WTC11 (cell line): Measurements from ENCODE around the gene TERT. TPM values are rescaled to one million over a fixed set of nuclear protein-coding genes. Genes with fewer than 3 reads are reported as not detected.
"Not testable (repeated sequence)": the region's sequence is repeated elsewhere in the genome, so short reads cannot be mapped to it uniquely, and the experiment has no call there.

Experiments used
- ATAC-seq: fragments of 200-7000 bp; cut with Tn5 transposase; 2 replicates; pipeline ENCODE4 v1.10.0; 2021; ENCODE audit warnings: mild to moderate bottlenecking, moderate library complexity
- CTCF ChIA-PET: fragments of 300-600 bp; sonication (Branson Sonifier 250); formaldehyde crosslinking; loops from one replicate; lab custom pipeline; 2021; ENCODE audit warnings: antibody characterized with exemption; lab: Charles Lee
- POLR2A ChIA-PET: fragments of 350-600 bp; sonication (Branson Sonifier 250); formaldehyde crosslinking; loops from one replicate; lab custom pipeline; 2021; ENCODE audit warnings: antibody characterized with exemption; lab: Charles Lee
- DNase-seq: peaks from one replicate; pipeline ENCODE4 v3.0.0; 2021; ENCODE audit warnings: low spot score
- H3K27ac Mint-ChIP-seq: 2 replicates; pipeline ENCODE4 v1.8.0; 2021; ENCODE audit warnings: mixed read lengths
- H3K27me3 Mint-ChIP-seq: 2 replicates; pipeline ENCODE4 v1.8.0; 2021; ENCODE audit warnings: low read depth, mild to moderate bottlenecking, moderate library complexity, mixed read lengths
- H3K36me3 Mint-ChIP-seq: 2 replicates; pipeline ENCODE4 v1.8.0; 2021; ENCODE audit warnings: mixed read lengths
- H3K4me1 Mint-ChIP-seq: 2 replicates; pipeline ENCODE4 v1.8.0; 2022; ENCODE audit warnings: mixed read lengths
- H3K4me3 Mint-ChIP-seq: 2 replicates; pipeline ENCODE4 v1.8.0; 2021; ENCODE audit warnings: mild to moderate bottlenecking, moderate library complexity, mixed read lengths
- H3K9me3 Mint-ChIP-seq: 2 replicates; pipeline ENCODE4 v1.8.0; 2021; ENCODE audit warnings: mixed read lengths
- AFF4 ChIP-seq: sonication (generic); formaldehyde crosslinking; IDR thresholded peaks from 2 replicates; pipeline ENCODE4 v1.8.1; 2023; ENCODE audit warnings: mild to moderate bottlenecking, missing genetic modification reagents, borderline replicate concordance
- CREB1 ChIP-seq: sonication (generic); formaldehyde crosslinking; IDR thresholded peaks from 2 replicates; pipeline ENCODE4 v1.8.0; 2023; ENCODE audit warnings: mild to moderate bottlenecking, missing genetic modification reagents
- ETV6 ChIP-seq: sonication (generic); formaldehyde crosslinking; IDR thresholded peaks from 2 replicates; pipeline ENCODE4 v1.8.1; 2022; ENCODE audit warnings: mild to moderate bottlenecking, missing genetic modification reagents
- HMGA2 ChIP-seq: fragments of 250-450 bp; sonication (Bioruptor Pico); IDR thresholded peaks from 2 replicates; pipeline ENCODE4 v1.4.0; 2021; ENCODE audit warnings: mild to moderate bottlenecking, moderate library complexity
- HMGXB4 ChIP-seq: sonication (generic); formaldehyde crosslinking; IDR thresholded peaks from 2 replicates; pipeline ENCODE4 v1.8.1; 2023; ENCODE audit warnings: mild to moderate bottlenecking, moderate library complexity, missing genetic modification reagents
- IRF1 ChIP-seq: sonication (generic); formaldehyde crosslinking; IDR thresholded peaks from 2 replicates; pipeline ENCODE4 v1.8.0; 2023; ENCODE audit warnings: missing genetic modification reagents
- MLX ChIP-seq: sonication (generic); formaldehyde crosslinking; IDR thresholded peaks from 2 replicates; pipeline ENCODE4 v1.8.1; 2023; ENCODE audit warnings: mild to moderate bottlenecking, missing genetic modification reagents, moderate library complexity
- NFATC4 ChIP-seq: fragments of 250-450 bp; sonication (Bioruptor Pico); IDR thresholded peaks from 2 replicates; pipeline ENCODE4 v1.9.0; 2021; ENCODE audit warnings: mild to moderate bottlenecking
- NFYB ChIP-seq: sonication (generic); formaldehyde crosslinking; conservative IDR thresholded peaks from 2 replicates; pipeline ENCODE4 v1.8.0; 2022; ENCODE audit warnings: low read depth, missing genetic modification reagents
- PRDM15 ChIP-seq: sonication (generic); formaldehyde crosslinking; IDR thresholded peaks from 2 replicates; pipeline ENCODE4 v1.8.0; 2022; ENCODE audit warnings: missing genetic modification reagents
- RORB ChIP-seq: fragments of 250-450 bp; sonication (Bioruptor Pico); IDR thresholded peaks from 2 replicates; pipeline ENCODE4 v1.9.0; 2021; ENCODE audit warnings: mild to moderate bottlenecking
- TP53 ChIP-seq: sonication (generic); formaldehyde crosslinking; IDR thresholded peaks from 2 replicates; pipeline ENCODE4 v1.8.1; 2023; ENCODE audit warnings: mild to moderate bottlenecking, missing genetic modification reagents
- USF2 ChIP-seq: sonication (generic); formaldehyde crosslinking; IDR thresholded peaks from 2 replicates; pipeline ENCODE4 v1.8.1; 2023; ENCODE audit warnings: mild to moderate bottlenecking, missing genetic modification reagents, moderate library complexity
- ZNF219 ChIP-seq: sonication (generic); formaldehyde crosslinking; IDR thresholded peaks from 2 replicates; pipeline ENCODE4 v1.8.0; 2023; ENCODE audit warnings: missing genetic modification reagents, mild to moderate bottlenecking, borderline replicate concordance
- ZNF423 ChIP-seq: fragments of 250-450 bp; sonication (Bioruptor Pico); IDR thresholded peaks from 2 replicates; pipeline ENCODE4 v2.1.2; 2022; ENCODE audit warnings: mild to moderate bottlenecking, moderate library complexity
- ZNF425 ChIP-seq: fragments of 250-450 bp; sonication (Bioruptor Pico); conservative IDR thresholded peaks from 2 replicates; pipeline ENCODE4 v1.9.0; 2021; ENCODE audit warnings: mild to moderate bottlenecking
- total RNA-seq: library from RNA; stranded (reverse); gene quantifications from 3 replicates; pipeline ENCODE4 v1.2.3, GENCODE V29; 2021

TERT gene
- total RNA-seq, 1 experiment from 2014 or later = 42.9 TPM

GRCh38 chr5:1268666-1269065 lies 26.2 kb downstream of the TERT start:
- H3K9me3 Mint-ChIP-seq = no peaks in the 10 kb centered on the region; the same call in 1 of the 2 replicates
- POLR2A ChIA-PET = no interaction called here
- no peak for DNase-seq
- TF ChIP-seq HMGXB4 (CRISPR knock-in tag) = no peak
- no peak for TF ChIP-seq AFF4 (CRISPR knock-in tag)
- TF ChIP-seq TP53 (CRISPR knock-in tag) = no peak
- no peak for TF ChIP-seq RORB
- H3K36me3 Mint-ChIP-seq = peaks cover 65% of the 10 kb centered on the region
- H3K27ac Mint-ChIP-seq = no peak overlapping the region
- no peaks in the 10 kb centered on the region for H3K27me3 Mint-ChIP-seq
- H3K4me1 Mint-ChIP-seq = no peaks in the 10 kb centered on the region
- no peak for ATAC-seq
- CTCF ChIA-PET = no interaction called here
- H3K4me3 Mint-ChIP-seq = no peak overlapping the region

GRCh38 chr5:1268056-1268455 lies 26.8 kb downstream of the TERT start:
- Mint-ChIP-seq H3K9me3 (no peaks in the 10 kb centered on the region; the same call in 1 of the 2 replicates), H3K36me3 (peaks cover 70% of the 10 kb centered on the region)
- DNase-seq = no peak
- CTCF ChIA-PET = no interaction called here
- no peak for ATAC-seq
- no peak for TF ChIP-seq CREB1 (CRISPR knock-in tag)
- TF ChIP-seq ZNF219 (CRISPR knock-in tag) = no peak
- TF ChIP-seq ZNF425 (CRISPR knock-in tag) = no peak
- no peak for TF ChIP-seq NFYB (CRISPR knock-in tag)
- TF ChIP-seq USF2 = no peak
- TF ChIP-seq PRDM15 (CRISPR knock-in tag) = no peak
- no peak for TF ChIP-seq IRF1 (CRISPR knock-in tag)
- TF ChIP-seq ETV6 (CRISPR knock-in tag) = no peak
- no peak for TF ChIP-seq RORB
- TF ChIP-seq NFATC4 (CRISPR knock-in tag) = no peak
- no peak for TF ChIP-seq HMGA2
- TF ChIP-seq MLX (CRISPR knock-in tag) = no peak
- TF ChIP-seq ZNF423 (CRISPR knock-in tag) = no peak
- TF ChIP-seq, all 79 proteins: peak for 0
- POLR2A ChIA-PET = no interaction called here
- H3K4me3 Mint-ChIP-seq = no peak overlapping the region
- no peaks in the 10 kb centered on the region for H3K27me3 Mint-ChIP-seq
- no peak overlapping the region for H3K27ac Mint-ChIP-seq
- no peaks in the 10 kb centered on the region for H3K4me1 Mint-ChIP-seq

- DNase-seq, H3K9me3 Mint-ChIP-seq, POLR2A ChIA-PET, H3K4me3 Mint-ChIP-seq, CTCF ChIA-PET, H3K4me1 Mint-ChIP-seq, H3K27me3 Mint-ChIP-seq, ATAC-seq, H3K27ac Mint-ChIP-seq: not testable (repeated sequence)
- H3K36me3 Mint-ChIP-seq = peaks cover 76% of the 10 kb centered on the region
Measured at GRCh38 chr5:1267464-1267863, 27.4 kb downstream of the TERT start.
